NCI-H510A treated with DMSO at 0.1 percent for 48 hours (cell line): ENCODE measurements around the gene LGALS4.
"Not testable (repeated sequence)": the region's sequence is repeated elsewhere in the genome, so short reads cannot be mapped to it uniquely, and the experiment has no call there.

Experiments used
- DNase-seq: peaks from one replicate; lab custom pipeline; 2025; lab: John Stamatoyannopoulos, UW

Gene LGALS4

GRCh38 chr19:38812841-38813320, at the start of gene LGALS4:
LGALS4 (minus strand) TSS chr19:38812945; CDS start chr19:38812886, 59 bp downstream.
- no peak for DNase-seq

DNA sequence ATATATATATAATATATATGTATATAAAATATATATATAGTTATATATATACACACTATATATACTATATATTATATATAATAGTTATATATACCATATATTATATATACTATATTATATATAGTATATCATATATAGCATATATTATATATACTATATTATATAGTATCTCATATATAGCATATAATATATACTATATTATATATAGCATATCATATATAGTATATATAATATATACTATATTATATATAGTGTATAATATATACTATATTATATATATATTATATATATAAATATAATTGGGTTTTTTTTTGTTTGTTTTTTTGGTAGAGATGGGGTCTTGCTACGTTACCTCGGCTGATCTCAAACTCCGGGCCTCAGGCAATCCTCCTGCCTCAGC, 48.6 kb upstream of the LGALS4 start:
- no peak for DNase-seq

DNA sequence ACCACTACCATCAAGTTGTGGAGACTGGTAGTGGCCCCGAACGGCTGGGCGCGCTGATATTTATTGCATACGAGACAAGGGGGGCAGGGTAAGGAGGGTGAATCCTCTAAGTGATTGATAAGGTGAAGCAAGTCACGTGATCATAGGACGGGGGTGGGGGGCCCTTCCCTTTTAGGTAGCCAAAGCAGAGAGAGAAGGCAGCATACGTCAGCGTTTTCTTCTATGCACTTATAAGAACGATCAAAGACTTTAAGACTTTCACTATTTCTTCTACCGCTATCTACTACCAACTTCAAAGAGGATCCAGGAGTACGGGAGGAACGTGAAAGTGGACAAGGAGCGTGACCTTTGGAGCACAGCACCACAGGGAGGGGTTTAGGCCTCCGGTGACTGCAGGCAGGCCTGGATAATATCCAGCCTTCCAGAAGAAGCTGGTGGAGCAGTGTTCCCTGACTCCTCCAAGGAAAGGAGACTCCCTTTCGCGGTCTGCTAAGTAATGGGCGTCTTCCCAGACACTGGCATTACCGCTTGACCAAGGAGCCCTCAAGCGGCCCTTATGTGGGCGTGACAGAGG, 47.0 kb upstream of the LGALS4 start:
- not testable (repeated sequence) for DNase-seq

DNA sequence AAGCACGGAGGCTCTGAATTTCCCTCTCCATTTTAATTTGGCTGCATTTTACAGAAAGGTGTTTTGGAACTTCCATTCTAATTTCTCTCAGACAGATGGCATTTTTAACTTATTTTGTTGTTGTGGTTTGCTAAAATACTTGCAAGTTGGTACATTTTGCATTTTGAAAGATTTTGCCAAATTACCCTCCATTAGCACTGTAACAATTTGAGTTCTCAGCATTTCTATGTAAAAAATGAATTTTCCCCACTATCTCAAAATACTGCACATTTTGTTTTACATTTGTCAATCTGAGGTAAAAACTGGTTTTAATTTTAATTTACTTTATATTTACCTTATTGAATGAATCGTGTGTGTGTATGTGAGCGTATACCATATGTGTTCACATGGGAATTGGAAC, 44.1 kb upstream of the LGALS4 start:
- DNase-seq = no peak

- not testable (repeated sequence) for DNase-seq
Observed at GRCh38 chr19:38855751-38856150, 43.0 kb upstream of the LGALS4 start.

DNA sequence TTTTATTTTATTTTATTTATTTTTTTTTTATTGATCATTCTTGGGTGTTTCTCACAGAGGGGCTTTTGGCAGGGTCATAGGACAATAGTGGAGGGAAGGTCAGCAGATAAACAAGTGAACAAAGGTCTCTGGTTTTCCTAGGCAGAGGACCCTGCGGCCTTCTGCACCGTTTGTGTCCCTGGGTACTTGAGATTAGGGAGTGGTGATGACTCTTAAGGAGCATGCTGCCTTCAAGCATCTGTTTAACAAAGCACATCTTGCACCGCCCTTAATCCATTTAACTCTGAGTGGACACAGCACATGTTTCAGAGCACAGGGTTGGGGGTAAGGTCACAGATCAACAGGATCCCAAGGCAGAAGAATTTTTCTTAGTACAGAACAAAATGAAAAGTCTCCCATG, 42.2 kb upstream of the LGALS4 start:
- not testable (repeated sequence) for DNase-seq

DNA sequence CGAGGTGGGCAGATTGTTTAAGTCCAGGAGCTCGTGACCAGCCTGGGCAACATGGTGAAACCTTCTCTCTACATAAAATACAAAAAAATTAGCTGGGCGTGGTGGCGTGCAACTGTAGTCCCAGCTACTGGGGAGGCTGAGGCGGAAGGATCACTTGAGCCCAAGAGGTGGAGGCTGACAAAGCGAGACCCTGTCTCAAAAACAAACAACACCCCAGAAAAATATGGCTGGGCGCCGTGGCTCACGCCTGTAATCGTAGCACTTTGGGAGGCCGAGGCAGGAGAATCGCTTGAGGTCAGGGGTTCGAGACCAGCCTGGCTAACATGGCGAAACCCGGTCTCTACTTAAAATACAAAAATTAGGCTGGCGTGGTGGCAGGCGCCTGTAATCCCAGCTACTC, 40.5 kb upstream of the LGALS4 start:
- DNase-seq = no peak

DNA sequence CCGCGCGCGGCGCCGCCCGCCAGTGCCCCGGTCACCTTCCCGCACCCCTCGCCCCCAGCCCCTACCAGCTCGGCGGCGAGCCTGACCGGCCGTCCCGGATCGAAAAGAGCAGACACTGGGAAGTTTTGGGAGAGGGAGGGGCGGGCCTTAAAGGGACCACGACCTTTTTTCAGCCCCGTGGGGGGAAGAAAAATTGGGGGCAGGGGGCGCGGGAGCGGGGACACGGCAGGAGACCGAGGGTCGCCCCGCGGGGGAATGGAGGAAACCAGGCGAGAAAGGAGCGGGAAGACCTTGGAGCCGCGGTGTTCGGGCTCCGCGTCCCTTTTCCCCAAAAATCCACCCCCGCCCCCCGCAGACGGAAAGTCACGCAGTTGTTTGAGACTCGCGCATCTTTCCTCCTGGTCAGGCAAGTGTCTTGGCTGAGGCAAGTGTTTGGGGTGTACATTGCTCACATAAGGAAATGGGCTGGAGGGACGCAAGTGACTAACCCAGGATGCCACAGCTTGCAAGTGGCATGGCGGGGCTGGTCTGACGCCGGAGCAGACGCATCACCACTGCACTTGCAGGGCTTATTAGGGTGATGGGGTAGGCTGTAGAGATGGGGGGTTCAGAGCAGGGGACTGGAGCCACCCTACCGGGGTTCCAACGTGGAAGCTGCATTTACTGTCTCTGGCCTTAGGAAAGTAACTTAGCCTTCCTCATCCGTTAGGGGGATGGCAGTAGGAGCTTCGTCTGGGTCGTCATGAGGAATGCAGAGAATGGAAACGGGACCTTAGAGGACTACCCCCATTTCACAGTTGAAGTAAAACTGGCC, 39.7 kb upstream of the LGALS4 start:
- DNase-seq = peak; percentile 20

GRCh38 chr19:38851622-38852230, 39.0 kb upstream of the LGALS4 start:
- peak; percentile 81 for DNase-seq

DNA sequence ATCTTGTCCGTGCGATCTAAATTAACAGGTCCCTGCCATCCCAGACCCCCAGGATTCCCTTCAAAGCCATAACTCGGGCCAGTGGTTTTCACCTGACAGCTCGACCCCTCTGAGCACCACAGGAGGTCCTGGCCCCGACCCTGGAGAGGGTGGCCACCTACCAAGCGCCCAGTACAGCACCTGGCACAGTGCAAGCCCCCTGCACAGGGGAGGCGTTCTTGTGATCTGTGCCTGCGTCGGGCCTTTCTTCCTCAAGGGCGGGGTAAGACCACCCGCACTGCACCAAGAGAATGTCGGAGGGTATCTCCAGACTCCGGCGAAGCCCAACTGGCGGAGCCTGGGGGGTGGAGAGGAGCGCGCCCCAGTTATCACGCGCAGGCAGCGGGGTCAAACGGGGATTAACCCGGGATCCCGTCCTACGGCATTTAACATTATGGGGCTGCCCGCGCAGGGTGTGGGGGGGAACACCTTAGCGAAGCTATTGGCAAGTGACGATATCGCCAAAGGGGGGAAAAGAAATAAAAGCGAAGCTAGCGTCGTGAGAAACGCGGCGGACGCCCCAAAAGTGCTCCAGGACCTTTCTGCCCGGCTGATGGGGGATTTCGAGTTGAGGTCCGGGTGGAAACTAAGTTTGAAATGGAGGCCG, 38.4 kb upstream of the LGALS4 start:
- DNase-seq = no peak

DNA sequence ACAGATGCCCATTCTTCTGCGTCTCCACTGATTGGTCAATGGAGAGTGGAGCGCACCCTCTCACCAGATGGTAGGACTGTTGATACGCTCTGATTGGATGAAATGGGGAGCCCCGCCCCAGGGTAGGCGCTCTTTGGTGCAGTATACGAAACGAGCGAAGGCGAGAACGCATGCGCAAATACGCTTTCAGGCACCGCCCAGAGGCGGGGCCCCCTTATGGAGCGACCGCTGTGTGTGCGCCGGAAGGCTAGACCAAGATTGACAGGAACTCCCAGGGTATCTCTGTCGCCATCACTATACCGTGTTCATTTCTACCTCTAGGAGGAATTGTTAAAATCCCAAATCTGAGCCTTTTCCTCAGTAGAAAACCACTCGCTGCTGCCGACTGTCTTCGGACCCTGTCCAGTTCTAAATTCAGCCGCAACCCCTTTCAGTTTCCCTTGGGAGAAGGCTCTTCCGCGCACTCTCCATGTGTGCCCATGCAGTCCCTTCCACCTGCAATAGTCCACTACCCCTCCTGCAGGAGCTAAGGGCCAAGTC, 37.8 kb upstream of the LGALS4 start:
- DNase-seq = peak; percentile 82

- DNase-seq = peak; percentile 99
Observed at GRCh38 chr19:38849860-38850435, 37.2 kb upstream of the LGALS4 start, which contains the start of gene HNRNPL. HNRNPL (minus strand) TSS chr19:38849986; CDS start chr19:38849966, 20 bp downstream.

GRCh38 chr19:38849147-38849859, 36.6 kb upstream of the LGALS4 start:
- peak; percentile 90 for DNase-seq

DNA sequence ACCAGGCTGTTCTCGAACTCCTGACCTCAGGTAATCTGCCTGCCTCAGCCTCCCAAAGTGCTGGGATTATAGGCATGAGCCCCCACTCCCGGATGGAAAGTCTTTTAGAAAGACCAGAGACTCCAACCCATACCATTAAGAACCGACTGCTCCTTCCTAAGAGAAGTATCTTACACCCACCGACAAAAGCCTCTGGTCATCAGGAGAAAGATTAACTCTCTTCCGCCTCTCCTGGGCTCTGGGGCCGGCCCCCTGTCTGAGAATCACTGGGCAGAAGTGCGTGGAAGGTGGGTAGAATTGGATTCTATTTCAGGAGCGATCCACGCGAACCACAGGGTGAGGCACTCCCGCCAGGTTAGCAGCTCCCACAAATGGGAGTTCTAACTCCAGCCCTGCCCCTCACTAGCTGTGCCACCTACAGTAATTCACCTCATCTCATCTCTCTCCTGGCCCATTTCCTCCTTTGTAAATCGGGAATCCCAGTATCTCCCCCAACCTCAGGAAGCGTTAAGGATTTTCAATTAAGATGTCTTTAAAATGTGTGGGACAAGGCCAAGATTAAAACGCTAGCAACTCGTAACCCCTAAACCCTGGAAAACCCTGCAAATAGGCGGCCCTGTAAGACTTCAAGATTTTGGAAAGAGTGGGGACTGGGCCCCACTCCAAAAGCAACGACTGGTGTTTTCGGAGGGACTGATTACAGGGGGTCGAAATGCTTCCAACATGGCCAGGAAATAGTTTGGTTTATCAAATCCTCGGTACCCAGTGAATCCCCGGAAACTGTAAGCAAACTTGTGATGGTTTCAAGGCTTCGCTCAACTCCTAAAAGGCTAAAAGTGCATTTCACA, 35.8 kb upstream of the LGALS4 start:
- no peak for DNase-seq

- DNase-seq = no peak
Observed at GRCh38 chr19:38846097-38846496, 33.4 kb upstream of the LGALS4 start.

- DNase-seq = no peak
Observed at GRCh38 chr19:38845374-38846024, 32.8 kb upstream of the LGALS4 start.

- DNase-seq = no peak
Observed at GRCh38 chr19:38844093-38844686, 31.4 kb upstream of the LGALS4 start.

DNA sequence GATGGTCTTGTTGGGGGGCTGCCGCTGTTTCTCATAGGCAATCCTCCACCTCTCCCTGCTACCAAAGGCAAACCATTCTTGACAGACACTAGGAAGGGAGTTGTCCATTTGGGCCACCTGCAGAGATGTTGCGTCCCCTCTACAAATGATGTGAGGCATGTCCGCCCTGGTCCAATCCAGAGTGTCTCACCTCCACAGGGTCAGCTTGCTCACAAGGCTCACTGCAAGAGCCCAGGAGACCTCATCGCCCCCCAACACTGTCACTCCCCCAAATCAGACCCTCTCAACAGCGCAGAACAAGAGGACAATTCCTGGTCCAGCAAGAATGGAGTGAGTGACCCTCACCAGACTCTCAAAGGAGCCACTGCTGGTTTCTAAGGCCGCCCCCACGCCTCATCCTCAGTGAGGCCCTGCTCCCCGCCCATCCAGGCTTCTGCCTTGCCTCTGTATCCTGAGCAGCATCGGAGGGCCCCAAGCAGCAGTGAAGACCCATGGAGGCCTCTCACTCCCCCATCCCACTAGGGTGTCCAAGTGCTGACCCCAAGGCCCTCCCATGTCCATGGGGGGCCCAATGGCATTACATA, 30.5 kb upstream of the LGALS4 start:
- DNase-seq = no peak
